PC-9 (cell line): ENCODE data around the gene C5orf15. TPM values are rescaled to one million over a fixed set of nuclear protein-coding genes. Genes with fewer than 3 reads are reported as not detected.

Experiments
- BruUV-seq: library from RNA; stranded (reverse); fragments of 400-500 nt; replicated peaks from 2 replicates; lab custom pipeline; 2021; lab: Mats Ljungman, UMichigan
- CTCF ChIA-PET: fragments of 300-600 bp; sonication (Branson Sonifier 250); formaldehyde crosslinking; loops from one replicate; lab custom pipeline; 2022; ENCODE audit warnings: antibody characterized with exemption; lab: Charles Lee
- POLR2A ChIA-PET: fragments of 300-600 bp; sonication (Branson Sonifier 250); formaldehyde crosslinking; loops from one replicate; lab custom pipeline; 2022; ENCODE audit warnings: antibody characterized with exemption; ENCODE audit not compliant: unreplicated experiment; lab: Charles Lee
- DNase-seq, 2 experiments: peaks; one replicate each; pipeline versions ENCODE4 v3.0.0 to v3.0.0-alpha.2; 2015 to 2022; ENCODE audit warnings: mixed read lengths in 1 of 2
- H2AFZ ChIP-seq: fragments of 200-600 bp; sonication (generic); 2 replicates; pipeline ENCODE4 v1.8.1; 2017; ENCODE audit warnings: antibody characterized with exemption
- H3F3A ChIP-seq: fragments of 200-600 bp; sonication (generic); 2 replicates; pipeline ENCODE4 v1.8.1; 2017; ENCODE audit warnings: antibody characterized with exemption, mild to moderate bottlenecking, low read depth; ENCODE audit not compliant: insufficient read depth
- H3K27ac ChIP-seq: fragments of 200-600 bp; sonication (generic); 2 replicates; pipeline ENCODE4 v1.6.1; 2016; ENCODE audit warnings: mixed run types
- H3K27me3 ChIP-seq: fragments of 200-600 bp; sonication (generic); 2 replicates; pipeline ENCODE4 v1.6.1; 2016; ENCODE audit warnings: low read depth, mixed run types; ENCODE audit not compliant: insufficient read depth
- H3K36me3 ChIP-seq: fragments of 200-600 bp; sonication (generic); 2 replicates; pipeline ENCODE4 v1.6.1; 2016; ENCODE audit warnings: low read depth, mixed run types
- H3K4me1 ChIP-seq: fragments of 200-600 bp; sonication (generic); replicated peaks from 2 replicates; pipeline ENCODE4 v1.6.1; 2016; ENCODE audit warnings: mixed run types; ENCODE audit not compliant: insufficient read depth
- H3K4me2 ChIP-seq: fragments of 200-600 bp; sonication (generic); 2 replicates; pipeline ENCODE4 v1.6.1; 2017; ENCODE audit warnings: mixed run types
- H3K4me3 ChIP-seq: fragments of 200-600 bp; sonication (generic); 2 replicates; pipeline ENCODE4 v1.6.1; 2016; ENCODE audit warnings: mixed run types
- H3K79me2 ChIP-seq: fragments of 200-600 bp; sonication (generic); 2 replicates; pipeline ENCODE4 v1.6.1; 2017; ENCODE audit warnings: low read depth, mixed run types
- H3K9me2 ChIP-seq: fragments of 200-600 bp; sonication (generic); 2 replicates; pipeline ENCODE4 v1.8.1; 2017; ENCODE audit warnings: mild to moderate bottlenecking; ENCODE audit not compliant: insufficient read depth
- H3K9me3 ChIP-seq: fragments of 200-600 bp; sonication (generic); 2 replicates; pipeline ENCODE4 v1.8.1; 2016; ENCODE audit warnings: low read depth; ENCODE audit not compliant: insufficient read depth
- H4K20me1 ChIP-seq: fragments of 200-600 bp; sonication (generic); 2 replicates; pipeline ENCODE4 v1.8.1; 2017; ENCODE audit not compliant: insufficient read depth
- EZH2 ChIP-seq: fragments of 200-600 bp; sonication (generic); IDR thresholded peaks from 2 replicates; pipeline ENCODE4 v1.8.0; 2017; ENCODE audit warnings: antibody characterized with exemption, low read depth
- intact Hi-C: fragments of 100-400 bp; cut with micrococcal nuclease; formaldehyde crosslinking; loops from one replicate; pipeline ENCODE4 v1.10.0; 2022; ENCODE audit not compliant: unreplicated experiment
- total RNA-seq: library from RNA; stranded (reverse); gene quantifications from 2 replicates; pipeline ENCODE4 v1.2.3, GENCODE V29; 2021
- TF ChIP-seq, protein P1 (sequence below): fragments of 200-600 bp; sonication (generic); conservative IDR thresholded peaks from 2 replicates; pipeline ENCODE4 v1.6.1; 2017; ENCODE audit warnings: mixed run types, antibody characterized with exemption, mild to moderate bottlenecking, moderate library complexity

C5orf15 gene
- total RNA-seq, 1 experiment from 2014 or later, result 45.0 TPM

DNA sequence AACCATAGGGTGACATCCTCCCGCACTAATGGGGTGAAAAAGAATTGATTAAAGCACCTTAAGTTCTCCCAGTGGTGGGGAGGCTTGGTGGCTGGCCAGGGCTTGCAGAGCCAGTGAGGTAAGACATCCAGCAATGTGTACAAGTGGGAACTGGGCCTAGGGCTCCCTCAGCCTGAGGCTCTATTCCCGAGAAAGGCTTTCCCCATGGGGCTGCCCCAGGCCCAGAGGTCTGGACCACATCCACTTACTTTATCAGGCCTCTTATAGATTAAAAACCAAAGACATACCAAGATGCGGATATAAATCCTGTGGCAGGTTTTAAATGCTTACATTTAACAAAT, 35.3 kb downstream of the C5orf15 start:
- Histone ChIP-seq H2AFZ (no peak overlapping the region; the same call in 1 of the 2 replicates), H3K36me3 (no peaks in the 10 kb centered on the region), H3F3A (peaks cover 15% of the 10 kb centered on the region), H3K4me1 (peaks cover 24% of the 10 kb centered on the region), H4K20me1 (no peaks in the 10 kb centered on the region), H3K9me2 (no peaks in the 10 kb centered on the region), H3K4me2 (no peak overlapping the region), H3K79me2 (no peaks in the 10 kb centered on the region), H3K27me3 (no peaks in the 10 kb centered on the region), H3K9me3 (no peaks in the 10 kb centered on the region), H3K4me3 (no peak overlapping the region), H3K27ac (no peak overlapping the region)
- no peak for DNase-seq
- ChIA-PET POLR2A (no interaction called here), CTCF (no interaction called here)
- BruUV-seq, result no TSS peak
- intact Hi-C loops, result no loop called here
- no peak for TF ChIP-seq EZH2
- TF ChIP-seq, protein P1, sequence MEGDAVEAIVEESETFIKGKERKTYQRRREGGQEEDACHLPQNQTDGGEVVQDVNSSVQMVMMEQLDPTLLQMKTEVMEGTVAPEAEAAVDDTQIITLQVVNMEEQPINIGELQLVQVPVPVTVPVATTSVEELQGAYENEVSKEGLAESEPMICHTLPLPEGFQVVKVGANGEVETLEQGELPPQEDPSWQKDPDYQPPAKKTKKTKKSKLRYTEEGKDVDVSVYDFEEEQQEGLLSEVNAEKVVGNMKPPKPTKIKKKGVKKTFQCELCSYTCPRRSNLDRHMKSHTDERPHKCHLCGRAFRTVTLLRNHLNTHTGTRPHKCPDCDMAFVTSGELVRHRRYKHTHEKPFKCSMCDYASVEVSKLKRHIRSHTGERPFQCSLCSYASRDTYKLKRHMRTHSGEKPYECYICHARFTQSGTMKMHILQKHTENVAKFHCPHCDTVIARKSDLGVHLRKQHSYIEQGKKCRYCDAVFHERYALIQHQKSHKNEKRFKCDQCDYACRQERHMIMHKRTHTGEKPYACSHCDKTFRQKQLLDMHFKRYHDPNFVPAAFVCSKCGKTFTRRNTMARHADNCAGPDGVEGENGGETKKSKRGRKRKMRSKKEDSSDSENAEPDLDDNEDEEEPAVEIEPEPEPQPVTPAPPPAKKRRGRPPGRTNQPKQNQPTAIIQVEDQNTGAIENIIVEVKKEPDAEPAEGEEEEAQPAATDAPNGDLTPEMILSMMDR, result no peak

DNA sequence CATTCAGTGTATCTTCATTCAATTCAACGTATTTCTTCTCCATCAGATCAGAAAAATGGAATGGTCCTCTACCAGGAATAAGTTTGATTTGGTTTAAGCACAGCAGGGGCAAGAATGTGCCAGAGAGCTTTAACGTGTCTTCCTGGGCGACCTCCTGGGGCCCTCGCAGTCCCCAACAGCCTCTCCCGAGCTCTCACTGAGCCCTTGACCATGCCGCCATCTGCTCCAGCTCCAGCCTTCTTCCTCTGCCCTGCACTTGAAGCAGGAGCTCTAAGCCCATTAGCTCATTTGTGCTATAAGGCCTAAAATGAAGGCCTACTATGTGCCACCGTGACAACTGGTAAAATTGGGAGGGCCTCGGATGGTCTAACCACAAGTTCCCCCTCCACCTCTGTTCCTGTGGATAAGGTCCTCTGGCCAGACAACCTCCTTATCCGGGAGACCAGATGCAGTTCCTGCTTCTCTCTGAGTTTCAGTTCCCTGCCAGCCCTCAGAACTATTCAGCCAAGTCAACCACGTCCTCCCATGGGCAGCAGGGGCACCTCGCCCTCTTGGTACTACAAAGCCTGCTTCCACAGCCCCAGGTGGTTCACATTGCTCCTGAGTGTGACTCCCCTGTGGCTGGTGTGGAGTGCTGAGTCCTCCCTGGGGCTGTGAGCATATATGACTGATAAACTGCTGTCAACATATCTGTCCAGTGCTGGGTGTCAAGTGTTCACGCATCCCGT, 35.8 kb downstream of the C5orf15 start:
- H3K9me3 ChIP-seq, result no peaks in the 10 kb centered on the region
- no peak for DNase-seq
- H3K27ac ChIP-seq, result no peak overlapping the region
- H4K20me1 ChIP-seq, result no peaks in the 10 kb centered on the region
- no peak for TF ChIP-seq EZH2
- TF ChIP-seq, protein P1, result no peak
- no peaks in the 10 kb centered on the region for H3K9me2 ChIP-seq
- intact Hi-C loops, result no loop called here
- H3K4me3 ChIP-seq, result no peak overlapping the region
- H3K79me2 ChIP-seq, result no peaks in the 10 kb centered on the region
- ChIA-PET POLR2A (no interaction called here), CTCF (no interaction called here)
- H2AFZ ChIP-seq, result no peak overlapping the region; the same call in 1 of the 2 replicates
- H3K36me3 ChIP-seq, result no peaks in the 10 kb centered on the region
- BruUV-seq, result no TSS peak
- H3K4me1 ChIP-seq, result peaks cover 24% of the 10 kb centered on the region
- peaks cover 10% of the 10 kb centered on the region for H3F3A ChIP-seq
- no peak overlapping the region for H3K4me2 ChIP-seq
- H3K27me3 ChIP-seq, result no peaks in the 10 kb centered on the region

DNA sequence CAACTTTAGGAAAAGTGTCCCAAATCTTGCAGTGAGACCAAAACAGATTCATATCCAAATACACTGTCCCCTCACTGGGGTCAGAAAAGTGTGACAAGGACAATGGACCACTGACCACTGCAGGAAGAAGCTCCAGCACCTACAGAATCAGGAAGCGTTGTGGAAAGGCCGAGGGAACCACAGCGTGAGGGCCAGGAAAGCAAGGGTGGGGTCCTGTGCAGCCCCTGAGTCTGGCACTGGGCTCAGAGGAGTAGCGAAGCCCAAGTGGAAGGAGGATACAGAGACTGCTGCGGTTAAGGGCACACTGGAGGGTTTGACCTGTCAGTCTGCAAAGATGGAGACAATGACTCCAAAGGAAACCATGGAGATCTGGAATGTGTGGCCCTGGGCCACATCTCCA, 36.9 kb downstream of the C5orf15 start:
- no peak for TF ChIP-seq EZH2
- TF ChIP-seq, protein P1, result no peak
- POLR2A ChIA-PET, result no interaction called here

More for the DNA sequence above, 36.9 kb downstream of the C5orf15 start:
- Histone ChIP-seq H3K27ac (no peak overlapping the region), H3F3A (no peaks in the 10 kb centered on the region; the same call in 1 of the 2 replicates), H3K4me2 (no peak overlapping the region), H3K27me3 (no peaks in the 10 kb centered on the region), H3K36me3 (no peaks in the 10 kb centered on the region), H3K4me1 (peaks cover 24% of the 10 kb centered on the region), H3K9me2 (no peaks in the 10 kb centered on the region), H3K4me3 (no peak overlapping the region), H3K9me3 (no peaks in the 10 kb centered on the region), H2AFZ (no peak overlapping the region), H3K79me2 (no peaks in the 10 kb centered on the region), H4K20me1 (no peaks in the 10 kb centered on the region)
- no peak for DNase-seq
- CTCF ChIA-PET, result no interaction called here
- BruUV-seq, result no TSS peak
- intact Hi-C loops, result no loop called here
